Lung (tissue), 13 donors: ENCODE results near the gene CCDC126. TPM values are rescaled to one million over a fixed set of nuclear protein-coding genes. Genes with fewer than 3 reads are reported as not detected.

Experiments used
- ATAC-seq: fragments of 200-7000 bp; cut with Tn5 transposase; one replicate; pipeline ENCODE4 v1.9.1; 2020; ENCODE audit warnings: moderate number of reproducible peaks; ENCODE audit not compliant: insufficient read depth, low FRiP score
- DNase-seq, 3 donors: peaks; one replicate each; pipeline ENCODE4 v3.0.0-alpha.2; 2013 to 2017
- H3K27ac ChIP-seq, 2 donors: one replicate each; pipeline ENCODE4 v1.5.1; 2013; ENCODE audit warnings: mild to moderate bottlenecking in 2 of 2, moderate library complexity in 2 of 2, control low read depth in 1 of 2, inconsistent platforms in 1 of 2, low read depth in 1 of 2, low read length in 1 of 2
- H3K27me3 ChIP-seq, 3 donors: one replicate each; pipeline ENCODE4 v1.5.1; 2013; ENCODE audit warnings: low read length in 2 of 3; ENCODE audit not compliant: control insufficient read depth in 3 of 3, insufficient read depth in 3 of 3
- H3K36me3 ChIP-seq, 4 donors: one replicate each; pipeline ENCODE4 v1.5.1; 2013; ENCODE audit warnings: low read length in 4 of 4, mild to moderate bottlenecking in 1 of 4, moderate library complexity in 1 of 4; ENCODE audit not compliant: control insufficient read depth in 4 of 4, insufficient read depth in 4 of 4
- H3K4me1 ChIP-seq, 5 donors: one replicate each; pipeline ENCODE4 v1.5.1; 2013; ENCODE audit warnings: low read length in 5 of 5, mild to moderate bottlenecking in 2 of 5, moderate library complexity in 1 of 5; ENCODE audit not compliant: control insufficient read depth in 5 of 5, insufficient read depth in 5 of 5
- H3K4me3 ChIP-seq: one replicate; pipeline ENCODE4 v1.5.1; 2013; ENCODE audit warnings: mild to moderate bottlenecking, control low read depth, moderate library complexity
- H3K9ac ChIP-seq, 2 donors: one replicate each; pipeline ENCODE4 v1.5.1; 2013; ENCODE audit warnings: low read length in 2 of 2, control low read depth in 1 of 2; ENCODE audit not compliant: insufficient read depth in 1 of 2
- H3K9me3 ChIP-seq, 4 donors: one replicate each; pipeline ENCODE4 v1.5.1; 2013; ENCODE audit warnings: low read length in 3 of 4, mild to moderate bottlenecking in 1 of 4, moderate library complexity in 1 of 4; ENCODE audit not compliant: control insufficient read depth in 4 of 4, insufficient read depth in 3 of 4
- polyA plus RNA-seq, 2 donors: library from polyadenylated mRNA; stranded (reverse); fragments of 200-250 nt; gene quantifications; one replicate each; pipeline ENCODE4 v1.2.1, GENCODE V29; 2013
- small RNA-seq: library from RNA; depleted of rRNA; stranded (forward); fragments of <200 nt; gene quantifications from one replicate; pipeline ENCODE3, GENCODE V24; 2014; ENCODE audit warnings: low replicate concordance
- total RNA-seq, 2 donors: library from RNA; depleted of rRNA in 1 of 2; stranded (reverse); fragments of >200 nt in 1 of 2; gene quantifications; one replicate each; pipeline ENCODE4 v1.2.1, GENCODE V29; 2014 to 2021
- TF ChIP-seq, protein P1 (sequence below): IDR thresholded peaks from 2 replicates; pipeline ENCODE4 v1.5.1; 2012; ENCODE audit warnings: mild to moderate bottlenecking; ENCODE audit errors: control extremely low read depth, extremely low read depth
- donor health status: control.
- donor health status: control.
- donor health status: Bipolar disorder and iron deficiency.
- donor health status: healthy.
- donor health status: DM: yes; HTN: yes; CAD: no.

The CCDC126 gene
- total and polyA plus RNA-seq, 4 donors, result 4.1 to 21.9 (median 10.0) TPM

DNA sequence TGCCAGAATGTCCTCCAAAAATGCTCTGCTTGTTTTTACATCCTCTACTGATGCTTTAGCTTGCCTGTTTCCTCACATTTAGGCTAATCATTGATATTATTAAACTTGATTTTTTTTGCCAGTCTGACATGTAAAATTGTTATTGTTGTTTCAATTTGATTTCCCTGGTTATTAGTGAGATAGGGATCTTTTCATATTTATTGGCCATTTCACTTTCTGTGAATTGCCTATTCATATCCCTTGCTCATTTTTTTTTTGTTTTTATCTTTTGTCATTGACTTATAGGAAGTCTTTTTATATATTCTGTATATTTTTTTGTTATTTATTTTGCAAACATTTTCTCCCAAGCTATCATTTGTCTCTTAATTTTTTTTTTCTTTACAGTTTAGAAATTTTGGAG is 96.0 kb downstream of the CCDC126 start:
- Histone ChIP-seq H3K9ac (no peak overlapping the region), H3K36me3 (peaks cover 0 to 14% (median 5%) of the 10 kb centered on the region in 4 donors), H3K27me3 (no peaks in the 10 kb centered on the region), H3K9me3 (no peaks in the 10 kb centered on the region), H3K4me1 (no peaks in the 10 kb centered on the region), H3K4me3 (no peak overlapping the region), H3K27ac (no peak overlapping the region)
- ATAC-seq (no peak), DNase-seq (no peak)
- TF ChIP-seq, protein P1, sequence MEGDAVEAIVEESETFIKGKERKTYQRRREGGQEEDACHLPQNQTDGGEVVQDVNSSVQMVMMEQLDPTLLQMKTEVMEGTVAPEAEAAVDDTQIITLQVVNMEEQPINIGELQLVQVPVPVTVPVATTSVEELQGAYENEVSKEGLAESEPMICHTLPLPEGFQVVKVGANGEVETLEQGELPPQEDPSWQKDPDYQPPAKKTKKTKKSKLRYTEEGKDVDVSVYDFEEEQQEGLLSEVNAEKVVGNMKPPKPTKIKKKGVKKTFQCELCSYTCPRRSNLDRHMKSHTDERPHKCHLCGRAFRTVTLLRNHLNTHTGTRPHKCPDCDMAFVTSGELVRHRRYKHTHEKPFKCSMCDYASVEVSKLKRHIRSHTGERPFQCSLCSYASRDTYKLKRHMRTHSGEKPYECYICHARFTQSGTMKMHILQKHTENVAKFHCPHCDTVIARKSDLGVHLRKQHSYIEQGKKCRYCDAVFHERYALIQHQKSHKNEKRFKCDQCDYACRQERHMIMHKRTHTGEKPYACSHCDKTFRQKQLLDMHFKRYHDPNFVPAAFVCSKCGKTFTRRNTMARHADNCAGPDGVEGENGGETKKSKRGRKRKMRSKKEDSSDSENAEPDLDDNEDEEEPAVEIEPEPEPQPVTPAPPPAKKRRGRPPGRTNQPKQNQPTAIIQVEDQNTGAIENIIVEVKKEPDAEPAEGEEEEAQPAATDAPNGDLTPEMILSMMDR, result no peak

Small RNA genes lying within 50 kb of the gene (small RNA-seq; reads per million reads assigned to genes)
- not detected for gene AC006026.2

Other genes with a start within 250 kb of the CCDC126 start
- gene IGF2BP3, start 126.9 kb upstream of the CCDC126 start, total RNA-seq, result 10 to 100 TPM in 1 of 2 donors, under 1 TPM in 1; 0.80 to 60.2 TPM
- 1 to 10 TPM in 1 of 2 donors, under 1 TPM in 1; 0.18 to 2.2 TPM for gene IGF2BP3, start 126.9 kb upstream of the CCDC126 start, polyA plus RNA-seq
- gene TRA2A, start 65.4 kb upstream of the CCDC126 start, total RNA-seq, result 10 to 100 TPM; 69.5 to 99.0 TPM
- 10 to 100 TPM; 46.3 to 95.3 TPM for gene TRA2A, start 65.4 kb upstream of the CCDC126 start, polyA plus RNA-seq
- 10 to 100 TPM; 12.8 to 18.3 TPM for gene FAM221A, start 82.8 kb downstream of the CCDC126 start, total RNA-seq
- 1 to 10 TPM; 9.2 to 9.5 TPM for gene FAM221A, start 82.8 kb downstream of the CCDC126 start, polyA plus RNA-seq
- gene STK31, start 112.8 kb downstream of the CCDC126 start, total RNA-seq, result under 1 TPM; 0.74 to 0.86 TPM
- gene STK31, start 112.8 kb downstream of the CCDC126 start, polyA plus RNA-seq, result 1 to 10 TPM in 1 of 2 donors, under 1 TPM in 1; 0.53 to 1.3 TPM